SU-DHL-6 (cell line): ENCODE measurements around the gene SAPCD2.

ENCODE experiments used
- CTCF ChIP-seq: fragments of 200-600 bp; sonication (generic); IDR thresholded peaks from one replicate; pipeline ENCODE4 v1.5.1; 2017; ENCODE audit warnings: antibody characterized with exemption, mild to moderate bottlenecking, low read length, moderate library complexity; ENCODE audit not compliant: insufficient read depth, poor library complexity, severe bottlenecking
- EZH2phosphoT487 ChIP-seq: fragments of 200-600 bp; sonication (generic), shearing (Covaris generic); conservative IDR thresholded peaks from 2 replicates; pipeline ENCODE4 v1.6.1; 2018; ENCODE audit warnings: mild to moderate bottlenecking, antibody characterized with exemption, low read length, moderate library complexity, mixed read lengths

GRCh38 chr9:137026828-137027227 is 43.5 kb downstream of the SAPCD2 start:
- no peak for TF ChIP-seq EZH2phosphoT487
- no peak for TF ChIP-seq CTCF
